ENCODE data around the gene COPG2. TPM values are rescaled to one million over a fixed set of nuclear protein-coding genes. Genes with fewer than 3 reads are reported as not detected.

Gene COPG2
- total RNA-seq, 1 experiment from 2014 or later: 77.7 TPM

DNA sequence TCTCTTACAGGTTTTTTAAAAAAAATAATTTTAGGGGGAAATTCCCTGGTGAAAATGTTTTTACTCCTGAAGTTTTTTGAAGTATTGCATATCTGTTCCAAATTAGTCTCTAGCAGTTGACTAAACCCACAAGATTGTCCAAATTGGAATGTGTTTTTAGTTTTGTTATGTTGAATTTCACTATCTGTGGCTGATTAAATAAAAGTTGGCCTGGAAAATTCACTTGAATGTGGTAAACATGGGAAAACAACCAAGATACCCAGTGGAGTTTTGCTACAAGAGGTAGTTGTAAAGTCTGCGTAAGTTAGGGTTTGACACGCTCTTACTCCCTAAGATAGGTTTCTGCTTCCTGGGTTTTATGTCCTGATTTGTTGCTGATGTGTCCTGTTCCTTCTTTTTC, 14.5 kb upstream of the COPG2 start:
- H3K4me3 Mint-ChIP-seq: no peak overlapping the region
- H2AK5ac ChIP-seq (ENCODE audit: insufficient read length, low read length): no peak overlapping the region
- no peak overlapping the region for H2BK5ac ChIP-seq (ENCODE audit: insufficient read length, low read length)
- no peak overlapping the region for H3K9ac ChIP-seq (ENCODE audit: extremely low read depth, insufficient read length, low read length)
- no peak overlapping the region for H4K8ac ChIP-seq (replicated peaks; ENCODE audit: insufficient read length, low read depth, low read length)
- no peak overlapping the region for H3K56ac ChIP-seq (ENCODE audit: insufficient read length, low read depth, low read length)
- H3K36me3 Mint-ChIP-seq (ENCODE audit: insufficient read depth in 1 of 3, low read depth in 3 of 3): no peaks in the 10 kb centered on the region
- no peaks in the 10 kb centered on the region for H3K79me1 ChIP-seq (ENCODE audit: insufficient read depth, low read depth, low read length, poor library complexity, severe bottlenecking)
- H4K20me1 ChIP-seq (ENCODE audit: control insufficient read depth, insufficient read depth, insufficient read length): no peaks in the 10 kb centered on the region
- H3K27me3 Mint-ChIP-seq (ENCODE audit: low read depth): peaks cover 2% of the 10 kb centered on the region; the same call in 1 of the 2 replicates
- no peak overlapping the region for H4K91ac ChIP-seq (ENCODE audit: insufficient read length, low read depth, low read length)
- no peak for TF ChIP-seq CTCF (conservative IDR thresholded peaks at IDR 0.05)
- no peak overlapping the region for H2BK12ac ChIP-seq (ENCODE audit: insufficient read length, low read depth, low read length)
- H3K4me1 ChIP-seq (ENCODE audit: insufficient read depth, low read length): no peaks in the 10 kb centered on the region
- H3K4me2 ChIP-seq (ENCODE audit: insufficient read depth, insufficient read length, low read length): no peak overlapping the region
- DNase-seq: no peak
- no peak overlapping the region for H3T11ph ChIP-seq (ENCODE audit: low read length)
- H3K4me1 Mint-ChIP-seq: no peaks in the 10 kb centered on the region
- no peak overlapping the region for H2AFZ ChIP-seq (ENCODE audit: low read length)
- no peaks in the 10 kb centered on the region for H3K27me3 ChIP-seq (ENCODE audit: insufficient read depth, low read length)
- H2BK20ac ChIP-seq (ENCODE audit: low read depth, low read length, poor library complexity, severe bottlenecking): no peak overlapping the region
- no CpG with 5 or more reads among the region's 2 CpGs for WGBS (ENCODE audit: extremely low coverage, insufficient read length, low lambda C conversion rate)
- peaks cover 0 to 2% of the 10 kb centered on the region in 2 experiments; a peak in 2 of 5 replicates for H3K9me3 Mint-ChIP-seq
- H3K79me2 ChIP-seq (ENCODE audit: insufficient read depth, low read length): no peaks in the 10 kb centered on the region
- H3K27ac ChIP-seq (ENCODE audit: insufficient read length, low read depth, low read length): no peak overlapping the region
- no peak overlapping the region for H4K5ac ChIP-seq (ENCODE audit: insufficient read length, low read depth, low read length)
- no peaks in the 10 kb centered on the region for H3K23me2 ChIP-seq (ENCODE audit: insufficient read length, low read depth, low read length, poor library complexity, severe bottlenecking)
- no peak overlapping the region for H3K18ac ChIP-seq (ENCODE audit: insufficient read length, low read depth, low read length)
- no peak overlapping the region for H3K23ac ChIP-seq (ENCODE audit: insufficient read length, low read depth, low read length)
- H2BK120ac ChIP-seq (ENCODE audit: low read depth, low read length, poor library complexity, severe bottlenecking): no peak overlapping the region
- no peaks in the 10 kb centered on the region for H3K9me3 ChIP-seq (ENCODE audit: control insufficient read depth, low read depth, low read length)
- no peak overlapping the region for H2BK15ac ChIP-seq (ENCODE audit: low read depth, low read length)
- no peak overlapping the region for H3K14ac ChIP-seq (ENCODE audit: insufficient read depth, low read length)
- no peak overlapping the region for H3K27ac Mint-ChIP-seq
- H3K4ac ChIP-seq (ENCODE audit: low read depth, low read length): no peak overlapping the region
